ENCODE data around the gene TMEM132D.

DNA sequence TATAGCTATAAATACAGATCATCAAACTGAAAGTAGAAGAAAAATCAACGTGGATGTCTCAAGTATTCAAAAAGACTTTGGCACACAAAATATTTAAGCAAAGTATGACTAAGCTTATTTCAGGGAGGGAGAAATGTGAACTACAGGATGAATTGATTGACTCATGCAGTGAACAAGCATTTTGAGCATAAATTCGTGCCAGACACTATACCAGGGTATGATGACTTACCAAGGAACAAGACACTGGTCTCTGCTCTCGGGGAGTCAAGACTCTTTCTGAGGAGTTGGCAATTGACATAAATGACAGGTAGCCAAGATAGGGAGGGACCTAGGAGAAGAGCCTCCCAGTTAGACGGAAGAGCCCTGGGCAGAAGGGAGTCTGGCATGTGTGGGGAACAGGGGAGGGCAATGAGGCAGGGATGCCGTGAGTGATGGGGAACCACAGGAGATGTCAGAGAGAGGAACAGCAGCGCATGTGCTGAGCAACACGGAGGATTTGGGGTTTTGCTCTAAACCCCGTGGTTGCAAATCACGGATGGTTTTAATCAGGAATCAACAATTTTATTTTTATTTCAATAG, 115.2 kb downstream of the TMEM132D start:
- TF ChIP-seq, protein P1, sequence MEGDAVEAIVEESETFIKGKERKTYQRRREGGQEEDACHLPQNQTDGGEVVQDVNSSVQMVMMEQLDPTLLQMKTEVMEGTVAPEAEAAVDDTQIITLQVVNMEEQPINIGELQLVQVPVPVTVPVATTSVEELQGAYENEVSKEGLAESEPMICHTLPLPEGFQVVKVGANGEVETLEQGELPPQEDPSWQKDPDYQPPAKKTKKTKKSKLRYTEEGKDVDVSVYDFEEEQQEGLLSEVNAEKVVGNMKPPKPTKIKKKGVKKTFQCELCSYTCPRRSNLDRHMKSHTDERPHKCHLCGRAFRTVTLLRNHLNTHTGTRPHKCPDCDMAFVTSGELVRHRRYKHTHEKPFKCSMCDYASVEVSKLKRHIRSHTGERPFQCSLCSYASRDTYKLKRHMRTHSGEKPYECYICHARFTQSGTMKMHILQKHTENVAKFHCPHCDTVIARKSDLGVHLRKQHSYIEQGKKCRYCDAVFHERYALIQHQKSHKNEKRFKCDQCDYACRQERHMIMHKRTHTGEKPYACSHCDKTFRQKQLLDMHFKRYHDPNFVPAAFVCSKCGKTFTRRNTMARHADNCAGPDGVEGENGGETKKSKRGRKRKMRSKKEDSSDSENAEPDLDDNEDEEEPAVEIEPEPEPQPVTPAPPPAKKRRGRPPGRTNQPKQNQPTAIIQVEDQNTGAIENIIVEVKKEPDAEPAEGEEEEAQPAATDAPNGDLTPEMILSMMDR (IDR thresholded peaks at IDR 0.05) = no peak
- TF ChIP-seq TCF7 (CRISPR knock-in tag; IDR thresholded peaks at IDR 0.05; ENCODE audit: low read depth) = no peak
- no peak for TF ChIP-seq ATF3 (CRISPR knock-in tag; conservative IDR thresholded peaks at IDR 0.05)
- TF ChIP-seq TEAD4 (CRISPR knock-in tag; IDR thresholded peaks at IDR 0.05) = no peak
- TF ChIP-seq, protein P2, sequence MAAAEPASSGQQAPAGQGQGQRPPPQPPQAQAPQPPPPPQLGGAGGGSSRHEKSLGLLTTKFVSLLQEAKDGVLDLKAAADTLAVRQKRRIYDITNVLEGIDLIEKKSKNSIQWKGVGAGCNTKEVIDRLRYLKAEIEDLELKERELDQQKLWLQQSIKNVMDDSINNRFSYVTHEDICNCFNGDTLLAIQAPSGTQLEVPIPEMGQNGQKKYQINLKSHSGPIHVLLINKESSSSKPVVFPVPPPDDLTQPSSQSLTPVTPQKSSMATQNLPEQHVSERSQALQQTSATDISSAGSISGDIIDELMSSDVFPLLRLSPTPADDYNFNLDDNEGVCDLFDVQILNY (CRISPR knock-in tag; IDR thresholded peaks at IDR 0.05) = no peak
- TF ChIP-seq GABPB1 (CRISPR knock-in tag; IDR thresholded peaks at IDR 0.05) = no peak
- TF ChIP-seq ESRRA (CRISPR knock-in tag; IDR thresholded peaks at IDR 0.05; ENCODE audit: borderline replicate concordance) = no peak
- TF ChIP-seq ZNF121 (CRISPR knock-in tag; IDR thresholded peaks at IDR 0.05) = no peak

Measured in WTC11 (cell line).